ENCODE results near the gene PYCR2. TPM values are rescaled to one million over a fixed set of nuclear protein-coding genes. Genes with fewer than 3 reads are reported as not detected.
"Not testable (repeated sequence)": the region's sequence is repeated elsewhere in the genome, so short reads cannot be mapped to it uniquely, and the experiment has no call there.

PYCR2 gene
- total RNA-seq: 54.8 and 59.9 TPM in 2 replicates
- long read RNA-seq, partial matches to known transcripts: 0 of 1 reads
- long read RNA-seq, other reads (novel, unspliced or antisense): 0 of 1 reads

GRCh38 chr1:225923692-225924555 lies at the start of gene PYCR2:
Gene PYCR2, minus strand, starts transcription at chr1:225924250. Its CDS starts 140 bp downstream, at chr1:225924110.
- Mint-ChIP-seq H3K9me3 (no peaks in the 10 kb centered on the region), H3K27me3 (ENCODE audit: low read depth) (no peaks in the 10 kb centered on the region), H3K4me1 (peaks cover 8% of the 10 kb centered on the region), H3K36me3 (ENCODE audit: low read depth) (no peaks in the 10 kb centered on the region), H3K4me3 (peak within 1 kb of the TSS; percentile 98), H3K27ac (ENCODE audit: unreplicated experiment) (peak within 1 kb of the TSS; percentile 97)
- peak; percentile 89 for DNase-seq (ENCODE audit: low read depth, low spot score)
- no peak for TF ChIP-seq CTCF (conservative IDR thresholded peaks at IDR 0.05)

- H3K36me3 Mint-ChIP-seq (ENCODE audit: low read depth): no peaks in the 10 kb centered on the region
- H3K9me3 Mint-ChIP-seq: no peaks in the 10 kb centered on the region
- no peak for DNase-seq (ENCODE audit: low read depth, low spot score)
- no peak for TF ChIP-seq CTCF (conservative IDR thresholded peaks at IDR 0.05)
- H3K27ac Mint-ChIP-seq (ENCODE audit: unreplicated experiment): no peak overlapping the region
- no peak overlapping the region for H3K4me3 Mint-ChIP-seq
- H3K4me1 Mint-ChIP-seq: peaks cover 9% of the 10 kb centered on the region
- H3K27me3 Mint-ChIP-seq (ENCODE audit: low read depth): no peaks in the 10 kb centered on the region
Measured at GRCh38 chr1:225973158-225973557, 49.1 kb upstream of the PYCR2 start.

- Mint-ChIP-seq H3K36me3 (ENCODE audit: low read depth) (no peaks in the 10 kb centered on the region), H3K4me3 (no peak overlapping the region), H3K4me1 (peaks cover 9% of the 10 kb centered on the region), H3K27ac (ENCODE audit: unreplicated experiment) (no peak overlapping the region), H3K9me3 (no peaks in the 10 kb centered on the region), H3K27me3 (ENCODE audit: low read depth) (no peaks in the 10 kb centered on the region)
- no peak for TF ChIP-seq CTCF (conservative IDR thresholded peaks at IDR 0.05)
- no peak for DNase-seq (ENCODE audit: low read depth, low spot score)
Measured at GRCh38 chr1:225972344-225973152, 48.5 kb upstream of the PYCR2 start.

- H3K4me3 Mint-ChIP-seq; H3K27me3 Mint-ChIP-seq (ENCODE audit: low read depth); H3K4me1 Mint-ChIP-seq; H3K36me3 Mint-ChIP-seq (ENCODE audit: low read depth); DNase-seq (ENCODE audit: low read depth, low spot score); H3K9me3 Mint-ChIP-seq: not testable (repeated sequence)
- H3K27ac Mint-ChIP-seq (ENCODE audit: unreplicated experiment): peak overlapping the region; percentile 54
Measured at GRCh38 chr1:225970592-225971157, 46.6 kb upstream of the PYCR2 start.

GRCh38 chr1:225969751-225970150 lies 45.7 kb upstream of the PYCR2 start:
- DNase-seq (ENCODE audit: low read depth, low spot score); H3K9me3 Mint-ChIP-seq; H3K4me3 Mint-ChIP-seq; H3K27me3 Mint-ChIP-seq (ENCODE audit: low read depth); H3K27ac Mint-ChIP-seq (ENCODE audit: unreplicated experiment); H3K36me3 Mint-ChIP-seq (ENCODE audit: low read depth); H3K4me1 Mint-ChIP-seq: not testable (repeated sequence)

GRCh38 chr1:225965231-225965630 lies 41.2 kb upstream of the PYCR2 start:
- DNase-seq (ENCODE audit: low read depth, low spot score): no peak
- Mint-ChIP-seq H3K27me3 (ENCODE audit: low read depth) (peaks cover 5% of the 10 kb centered on the region), H3K4me3 (no peak overlapping the region), H3K27ac (ENCODE audit: unreplicated experiment) (no peak overlapping the region), H3K36me3 (ENCODE audit: low read depth) (no peaks in the 10 kb centered on the region), H3K9me3 (no peaks in the 10 kb centered on the region), H3K4me1 (peaks cover 5% of the 10 kb centered on the region)
- no peak for TF ChIP-seq CTCF (conservative IDR thresholded peaks at IDR 0.05)

Data from neural crest cell (in vitro differentiated cells).